HG03378 (cell line): ENCODE results near the gene P3H4.
"Not testable (repeated sequence)": the region's sequence is repeated elsewhere in the genome, so short reads cannot be mapped to it uniquely, and the experiment has no call there.

Source experiments
- ATAC-seq: cut with Tn5 transposase; IDR thresholded peaks from one replicate; pipeline ENCODE4 v1.9.1; 2021; ENCODE audit warnings: mild to moderate bottlenecking, moderate library complexity; ENCODE audit not compliant: unreplicated experiment

The P3H4 gene

GRCh38 chr17:41794540-41794975, 17.2 kb downstream of the P3H4 start:
- no peak for ATAC-seq

GRCh38 chr17:41793784-41794539, 17.8 kb downstream of the P3H4 start:
- no peak for ATAC-seq

- no peak for ATAC-seq
Measured at GRCh38 chr17:41792845-41793783, 18.6 kb downstream of the P3H4 start.

GRCh38 chr17:41787021-41787418, 24.7 kb downstream of the P3H4 start:
- ATAC-seq, result no peak

- peak; percentile 64 for ATAC-seq
Measured at GRCh38 chr17:41786227-41787020, 25.3 kb downstream of the P3H4 start, which contains the start of gene JUP. JUP (minus strand) TSS chr17:41786711; CDS start chr17:41771854, 14,857 bp downstream.

- no peak for ATAC-seq
Measured at GRCh38 chr17:41785859-41786226, 25.9 kb downstream of the P3H4 start.

- no peak for ATAC-seq
Measured at GRCh38 chr17:41785091-41785858, 26.5 kb downstream of the P3H4 start.

GRCh38 chr17:41784207-41784744, 27.5 kb downstream of the P3H4 start:
- ATAC-seq, result no peak

GRCh38 chr17:41782142-41782541, 29.6 kb downstream of the P3H4 start:
- no peak for ATAC-seq

- no peak for ATAC-seq
Measured at GRCh38 chr17:41781404-41782110, 30.2 kb downstream of the P3H4 start.

GRCh38 chr17:41779954-41780353, 31.8 kb downstream of the P3H4 start:
- ATAC-seq, result no peak

- ATAC-seq, result no peak
Measured at GRCh38 chr17:41777574-41778188, 34.1 kb downstream of the P3H4 start.

- ATAC-seq, result no peak
Measured at GRCh38 chr17:41777157-41777573, 34.6 kb downstream of the P3H4 start.

- ATAC-seq, result not testable (repeated sequence)
Measured at GRCh38 chr17:41776262-41776900, 35.4 kb downstream of the P3H4 start.

GRCh38 chr17:41775394-41776226, 36.1 kb downstream of the P3H4 start:
- ATAC-seq, result no peak

GRCh38 chr17:41773731-41774193, 38.0 kb downstream of the P3H4 start:
- ATAC-seq, result no peak

GRCh38 chr17:41773190-41773588, 38.6 kb downstream of the P3H4 start:
- ATAC-seq, result no peak
